GM12865 (cell line): ENCODE results near the gene SUPT20H.

ENCODE experiments used
- DNase-seq: peaks from one replicate; pipeline ENCODE4 v3.0.0; 2010; ENCODE audit warnings: low read depth
- H3K4me3 ChIP-seq: 2 replicates; pipeline ENCODE4 v1.5.1; 2011; ENCODE audit warnings: mild to moderate bottlenecking, low read depth, low read length, control low read depth
- CTCF ChIP-seq: IDR thresholded peaks from 2 replicates; pipeline ENCODE4 v1.5.1; 2011; ENCODE audit warnings: low read length, control low read depth, low read depth, inconsistent platforms; ENCODE audit not compliant: insufficient read depth; ENCODE audit errors: missing control alignments

The SUPT20H gene

GRCh38 chr13:37102896-37103295, 43.4 kb upstream of the SUPT20H start:
- no peak for TF ChIP-seq CTCF
- no peak overlapping the region for H3K4me3 ChIP-seq
- DNase-seq: no peak

- no peak overlapping the region for H3K4me3 ChIP-seq
- TF ChIP-seq CTCF: no peak
- no peak for DNase-seq
Observed at GRCh38 chr13:37101201-37101600, 41.7 kb upstream of the SUPT20H start.

GRCh38 chr13:37100731-37101130, 41.2 kb upstream of the SUPT20H start:
- H3K4me3 ChIP-seq: no peak overlapping the region
- no peak for DNase-seq
- no peak for TF ChIP-seq CTCF

GRCh38 chr13:37097076-37097475, 37.6 kb upstream of the SUPT20H start:
- no peak for DNase-seq
- no peak overlapping the region for H3K4me3 ChIP-seq
- no peak for TF ChIP-seq CTCF

- DNase-seq: no peak
- no peak for TF ChIP-seq CTCF
- H3K4me3 ChIP-seq: no peak overlapping the region
Observed at GRCh38 chr13:37094840-37095239, 35.4 kb upstream of the SUPT20H start.

GRCh38 chr13:37094099-37094498, 34.6 kb upstream of the SUPT20H start:
- H3K4me3 ChIP-seq: no peak overlapping the region
- no peak for TF ChIP-seq CTCF
- no peak for DNase-seq

- no peak overlapping the region for H3K4me3 ChIP-seq
- DNase-seq: no peak
- no peak for TF ChIP-seq CTCF
Observed at GRCh38 chr13:37091835-37092234, 32.3 kb upstream of the SUPT20H start.
